ENCODE data around the gene DDX47.
"Not testable (repeated sequence)": the region's sequence is repeated elsewhere in the genome, so short reads cannot be mapped to it uniquely, and the experiment has no call there.

DDX47 gene

GRCh38 chr12:12822886-12823285, 9.7 kb downstream of the DDX47 start:
- peak; percentile 63 for DNase-seq (ENCODE audit: low read depth)

DNA sequence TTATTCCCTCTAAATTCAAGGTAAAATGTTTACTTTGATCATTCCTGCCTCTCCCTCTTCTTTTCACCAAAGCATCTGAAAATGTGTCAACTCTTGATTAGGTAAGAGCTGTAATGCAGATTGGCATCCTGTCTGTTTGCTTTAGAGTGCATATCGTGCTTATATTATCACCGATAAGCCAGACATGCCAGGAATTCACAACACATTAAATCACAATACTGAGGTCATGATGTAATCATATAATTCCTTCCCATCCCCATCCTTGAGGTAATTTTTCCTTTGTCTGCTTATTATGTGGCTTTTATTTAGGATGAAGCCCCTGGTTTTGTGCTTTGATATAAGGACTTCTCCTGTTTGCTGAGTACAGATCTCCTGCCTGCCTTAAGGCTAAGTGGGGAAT, 10.2 kb downstream of the DDX47 start:
- DNase-seq (ENCODE audit: low read depth) = peak; percentile 94

GRCh38 chr12:12823811-12824210, 10.7 kb downstream of the DDX47 start:
- DNase-seq (ENCODE audit: low read depth) = no peak

DNA sequence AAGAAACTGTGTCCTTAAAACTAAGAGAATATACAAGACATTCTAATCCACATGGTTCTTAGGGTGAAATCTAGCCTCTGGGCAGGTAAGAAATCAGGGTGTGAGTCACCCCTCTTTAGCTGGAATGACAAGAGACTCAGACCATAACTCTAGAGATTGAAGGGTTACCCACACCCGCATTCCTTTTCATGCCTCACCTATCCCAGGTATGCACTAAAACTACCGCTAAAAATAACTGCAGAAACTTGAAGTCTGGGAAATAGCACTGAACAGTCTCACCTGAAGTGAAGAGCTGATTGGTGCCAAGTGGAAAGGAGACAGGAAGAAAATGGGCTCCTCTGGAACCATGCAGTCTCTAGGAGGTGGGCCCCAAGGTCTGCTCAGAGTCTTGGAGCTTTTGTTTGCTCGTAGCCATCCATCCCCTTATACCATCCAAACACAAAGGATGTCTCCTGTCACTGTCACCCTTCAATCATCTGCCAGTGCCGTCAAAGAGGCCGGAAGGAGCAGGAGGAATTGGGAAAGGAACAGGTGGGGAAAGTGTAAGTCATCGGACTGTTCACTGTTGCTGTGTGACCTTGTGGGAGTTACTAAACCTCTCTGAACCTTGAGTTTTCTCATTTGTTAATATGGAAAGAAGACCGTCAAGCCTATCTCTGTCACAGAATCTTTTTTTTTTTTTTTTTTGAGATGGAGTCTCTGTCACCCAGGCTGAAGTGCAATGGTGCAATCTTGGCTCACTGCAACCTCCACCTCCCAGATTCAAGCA, 22.4 kb downstream of the DDX47 start:
- peak; percentile 80 for DNase-seq (ENCODE audit: low read depth)

DNA sequence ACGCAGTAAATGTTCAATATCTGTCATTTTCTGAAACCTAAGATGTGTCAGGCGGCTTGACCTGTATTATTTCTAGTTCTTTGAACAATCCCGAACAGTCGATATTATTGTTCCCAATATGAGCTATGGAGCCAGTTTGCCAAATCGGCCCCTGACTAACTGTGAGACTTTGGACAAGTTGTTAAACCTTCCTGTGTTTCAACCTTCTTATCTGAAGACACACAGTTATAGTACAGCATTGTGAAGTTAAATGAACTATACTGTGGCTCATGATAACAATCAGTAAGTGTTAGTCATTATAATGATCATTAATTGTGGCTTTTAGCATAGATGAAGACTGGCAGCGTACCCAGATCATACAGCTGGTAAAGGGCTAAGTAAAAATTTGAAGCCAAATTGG, 23.4 kb downstream of the DDX47 start:
- DNase-seq (ENCODE audit: low read depth) = no peak

- peak; percentile 82 for DNase-seq (ENCODE audit: low read depth)
These were observed 24.1 kb downstream of the DDX47 start for GRCh38 chr12:12837025-12837812.

DNA sequence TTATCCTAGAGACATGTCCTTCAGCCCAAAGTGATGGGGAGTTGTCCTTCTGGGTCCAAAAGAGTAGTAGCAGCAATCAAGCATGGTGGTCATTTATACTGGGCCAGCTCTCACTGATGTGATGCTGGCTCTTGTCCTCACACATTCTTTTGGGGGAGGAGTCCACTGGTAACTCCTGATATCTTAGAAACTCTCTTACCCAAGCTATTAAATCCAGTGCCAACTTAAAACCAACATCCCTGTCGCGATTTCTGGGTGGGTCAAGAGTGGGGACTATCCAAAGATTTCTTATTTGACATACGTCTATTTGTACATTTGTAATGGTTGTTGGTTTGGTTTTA, 24.6 kb downstream of the DDX47 start:
- DNase-seq (ENCODE audit: low read depth) = no peak

- no peak for DNase-seq (ENCODE audit: low read depth)
These were observed 25.9 kb downstream of the DDX47 start for GRCh38 chr12:12839003-12839395.

- DNase-seq (ENCODE audit: low read depth) = not testable (repeated sequence)
These were observed 26.3 kb downstream of the DDX47 start for GRCh38 chr12:12839439-12839838.

- DNase-seq (ENCODE audit: low read depth) = peak; percentile 86
These were observed 26.9 kb downstream of the DDX47 start for GRCh38 chr12:12839873-12840579.

GRCh38 chr12:12840580-12840899, 27.4 kb downstream of the DDX47 start:
- DNase-seq (ENCODE audit: low read depth) = no peak

- not testable (repeated sequence) for DNase-seq (ENCODE audit: low read depth)
These were observed 28.3 kb downstream of the DDX47 start for GRCh38 chr12:12841428-12841827.

DNA sequence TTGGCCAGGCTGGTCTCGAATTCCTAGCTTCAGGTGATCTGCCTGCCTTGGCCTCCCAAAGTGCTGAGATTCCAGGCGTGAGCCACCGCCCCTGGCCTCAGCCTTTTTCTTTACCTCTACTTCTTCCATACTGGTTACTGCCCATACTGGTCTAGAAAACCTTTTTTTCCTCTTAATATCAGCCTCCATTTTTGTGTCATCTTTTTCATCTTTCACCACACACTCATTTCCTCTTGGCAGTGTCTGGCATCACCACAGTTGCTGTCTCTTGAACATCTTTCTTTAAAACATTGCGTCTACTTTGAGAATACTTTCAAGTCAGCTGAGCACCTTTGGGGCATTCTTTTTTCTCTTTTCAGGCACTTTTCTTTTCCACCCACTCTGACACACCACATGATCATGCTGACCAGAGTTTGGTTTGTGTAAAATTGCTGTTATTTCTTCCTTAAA, 32.7 kb downstream of the DDX47 start:
- no peak for DNase-seq (ENCODE audit: low read depth)

DNA sequence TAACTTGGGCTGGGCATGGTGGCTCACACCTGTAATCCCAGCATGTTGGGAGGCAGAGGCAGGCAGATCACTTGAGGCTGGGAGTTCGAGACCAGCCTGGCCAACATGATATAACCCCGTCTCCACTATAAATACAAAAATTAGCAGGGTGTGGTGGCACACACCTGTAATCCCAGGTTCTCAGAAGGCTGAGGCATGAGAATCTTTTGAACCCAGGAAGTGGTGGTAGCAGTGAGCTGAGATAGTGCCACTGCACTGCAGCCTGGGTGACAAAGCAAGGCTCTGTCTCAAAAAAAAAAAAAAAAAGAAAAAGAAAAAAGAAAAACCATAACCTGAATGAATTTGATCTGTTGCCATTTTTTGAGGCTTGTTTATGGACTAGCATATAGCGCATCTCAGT, 33.6 kb downstream of the DDX47 start:
- not testable (repeated sequence) for DNase-seq (ENCODE audit: low read depth)

DNA sequence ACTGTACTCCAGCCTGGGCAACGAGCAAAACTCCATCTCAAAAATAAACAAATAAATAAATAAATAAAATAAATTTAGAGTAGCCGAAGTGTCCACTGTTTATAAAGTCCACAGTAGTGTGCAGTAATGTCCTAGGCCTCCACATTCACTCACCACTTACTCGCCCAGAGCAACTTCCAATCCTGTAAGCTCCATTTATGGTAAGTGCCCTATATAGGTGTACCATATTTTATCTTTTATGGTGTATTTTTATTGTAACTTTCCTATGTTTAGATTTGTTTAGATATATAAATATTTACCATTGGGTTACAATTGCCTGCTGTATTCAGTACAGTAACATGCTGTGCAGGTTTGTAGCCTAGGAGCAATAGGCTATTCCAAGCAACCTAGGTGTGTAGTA, 40.3 kb downstream of the DDX47 start:
- DNase-seq (ENCODE audit: low read depth) = no peak

DNA sequence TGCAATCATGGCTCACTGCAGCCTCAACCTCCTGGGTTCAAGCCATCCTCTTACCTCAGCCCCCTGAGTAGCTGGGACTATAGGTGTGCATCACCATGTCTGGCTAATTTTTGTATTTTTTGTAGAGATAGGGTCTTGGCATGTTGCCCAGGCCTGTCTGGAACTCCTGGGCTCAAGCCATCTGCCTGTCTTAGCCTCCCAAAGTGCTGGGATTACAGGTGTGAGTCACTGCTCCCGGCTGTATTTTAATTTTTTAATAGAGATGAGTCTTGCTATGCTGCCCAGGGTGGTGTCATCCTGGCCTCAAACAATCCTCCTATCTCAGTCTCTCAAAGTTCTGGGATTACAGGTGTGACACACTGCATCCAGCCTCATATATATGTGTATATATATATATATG, 46.5 kb downstream of the DDX47 start:
- peak; percentile 53 for DNase-seq (ENCODE audit: low read depth)

- no peak for DNase-seq (ENCODE audit: low read depth)
These were observed 51.1 kb downstream of the DDX47 start for GRCh38 chr12:12864243-12864642.

GRCh38 chr12:12868477-12869235, 55.5 kb downstream of the DDX47 start:
- no peak for DNase-seq (ENCODE audit: low read depth)

DNA sequence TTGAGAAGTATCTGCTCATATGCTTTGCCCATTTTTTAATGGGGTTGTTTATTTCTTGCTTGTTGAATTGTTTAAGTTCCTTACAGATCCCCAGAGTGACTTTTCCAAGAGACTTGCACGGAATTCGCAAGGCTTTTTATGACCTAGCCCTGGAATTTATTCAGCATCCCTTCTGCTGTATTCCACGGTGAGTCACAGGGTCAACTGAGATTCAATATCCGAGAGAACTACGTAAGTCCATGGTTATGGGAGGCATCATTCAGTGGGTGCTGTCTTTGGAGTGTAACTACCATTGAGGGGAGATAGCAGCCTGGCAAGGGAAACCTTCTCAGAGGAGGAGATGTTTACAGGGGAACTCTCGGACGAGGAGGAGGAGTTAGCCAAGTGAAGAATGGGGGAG, 57.3 kb downstream of the DDX47 start:
- DNase-seq (ENCODE audit: low read depth) = peak; percentile 100

GRCh38 chr12:12871587-12872138, 58.5 kb downstream of the DDX47 start:
- no peak for DNase-seq (ENCODE audit: low read depth)

- DNase-seq (ENCODE audit: low read depth) = peak; percentile 86
These were observed 59.2 kb downstream of the DDX47 start for GRCh38 chr12:12872139-12872933.

All from iris pigment epithelial cell (primary cell).